SHP77 (cell line): ENCODE data around the gene SCUBE1.

Source experiments
- DNase-seq, 2 experiments: peaks; one replicate each; lab custom pipeline; 2025; lab: John Stamatoyannopoulos, UW

The SCUBE1 gene

DNA sequence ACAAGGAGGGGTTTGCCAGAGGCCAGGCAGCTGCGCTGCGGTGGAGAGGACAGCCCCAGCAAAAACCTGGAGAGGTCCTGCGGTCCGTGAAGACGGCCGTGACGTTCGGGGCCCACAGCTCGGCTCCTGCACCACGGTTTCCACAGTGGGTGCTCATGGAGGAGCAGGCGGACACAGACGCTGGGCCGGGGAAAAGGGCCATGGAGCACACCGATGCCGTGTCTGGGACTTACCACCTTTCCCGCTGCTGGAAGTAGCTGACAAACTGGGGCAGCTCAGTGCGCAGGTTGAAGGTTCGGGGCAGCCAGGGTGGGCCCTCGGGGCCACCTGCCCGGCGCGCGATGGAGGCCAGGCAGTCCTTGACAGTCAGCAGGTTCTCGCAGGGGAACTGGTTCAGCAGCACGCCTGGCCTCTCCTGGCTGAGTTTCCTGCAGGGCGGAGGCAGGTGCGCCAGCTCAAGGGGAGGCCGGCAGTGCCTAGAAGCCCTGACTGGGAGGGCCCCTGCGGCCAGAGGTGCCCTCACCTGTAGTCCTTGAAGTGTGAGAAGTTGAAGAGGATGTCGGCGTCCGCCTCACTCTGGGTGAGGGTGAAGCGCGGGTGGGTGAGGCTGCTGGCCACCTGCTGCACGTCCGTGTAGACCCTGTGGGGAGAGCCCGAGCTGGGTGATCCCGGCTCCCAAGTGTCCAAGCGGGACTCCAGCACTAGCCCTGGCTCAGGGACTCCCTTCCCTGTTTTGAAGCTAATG lies 169.0 kb downstream of the SCUBE1 start:
- DNase-seq = no peak

DNA sequence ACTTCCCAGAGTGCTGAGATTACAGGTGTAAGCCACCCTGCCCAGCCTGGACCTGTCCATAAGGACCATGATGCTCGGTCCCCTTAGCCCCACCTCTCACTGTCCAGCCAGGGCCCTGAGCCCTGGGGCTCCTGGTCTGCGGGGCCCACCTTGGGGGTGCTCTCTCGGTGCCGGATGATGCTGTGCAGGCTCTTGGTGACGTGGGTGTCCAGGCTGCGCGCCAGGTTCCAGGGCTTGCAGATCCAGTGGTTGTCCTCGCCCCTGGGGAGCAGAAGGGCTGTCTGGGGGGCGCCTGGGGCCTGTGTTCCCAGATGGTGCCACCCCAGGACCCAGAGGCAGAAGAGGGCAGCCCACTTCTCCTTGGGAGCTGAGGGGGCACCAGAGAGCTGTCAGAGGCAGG lies 169.6 kb downstream of the SCUBE1 start:
- DNase-seq = no peak

DNA sequence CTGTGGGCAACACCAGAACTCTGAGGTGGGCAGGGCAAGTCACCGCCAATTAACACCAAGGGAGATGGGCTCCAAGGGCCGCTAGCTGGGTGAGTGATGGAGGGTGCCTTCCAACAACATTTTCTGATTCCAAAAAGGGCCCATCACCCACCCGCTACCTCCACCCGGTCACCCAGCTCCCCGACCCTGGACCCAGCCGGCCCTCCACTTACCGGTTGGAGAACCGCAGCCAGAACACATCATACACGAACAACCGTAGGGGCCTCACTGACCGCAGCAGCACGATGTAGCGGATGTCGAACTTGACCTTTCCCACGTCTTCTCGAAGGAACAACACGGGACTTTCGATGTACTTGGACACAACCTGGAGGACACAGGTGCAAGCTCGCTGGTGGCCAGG lies 171.0 kb downstream of the SCUBE1 start:
- DNase-seq = no peak

DNA sequence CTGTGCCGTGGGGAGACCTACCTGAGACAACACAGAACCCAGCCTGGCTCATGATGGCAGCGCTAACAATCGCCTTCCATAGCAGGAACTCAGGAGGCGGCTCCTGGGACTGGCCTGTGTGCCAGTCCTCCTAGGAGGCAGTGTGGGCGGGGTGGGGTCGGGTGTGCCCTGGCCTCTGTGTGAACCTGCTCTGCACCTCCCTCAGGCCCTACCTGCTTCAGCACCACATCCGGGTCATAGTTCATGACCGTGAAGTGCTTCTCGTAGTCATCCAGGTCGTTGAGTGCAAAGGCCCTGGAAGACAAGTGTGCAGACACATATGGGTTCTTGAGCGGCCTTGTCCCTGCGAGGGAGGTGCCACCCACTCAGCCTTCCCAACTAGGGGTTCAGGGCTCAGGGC lies 171.6 kb downstream of the SCUBE1 start:
- no peak for DNase-seq

DNA sequence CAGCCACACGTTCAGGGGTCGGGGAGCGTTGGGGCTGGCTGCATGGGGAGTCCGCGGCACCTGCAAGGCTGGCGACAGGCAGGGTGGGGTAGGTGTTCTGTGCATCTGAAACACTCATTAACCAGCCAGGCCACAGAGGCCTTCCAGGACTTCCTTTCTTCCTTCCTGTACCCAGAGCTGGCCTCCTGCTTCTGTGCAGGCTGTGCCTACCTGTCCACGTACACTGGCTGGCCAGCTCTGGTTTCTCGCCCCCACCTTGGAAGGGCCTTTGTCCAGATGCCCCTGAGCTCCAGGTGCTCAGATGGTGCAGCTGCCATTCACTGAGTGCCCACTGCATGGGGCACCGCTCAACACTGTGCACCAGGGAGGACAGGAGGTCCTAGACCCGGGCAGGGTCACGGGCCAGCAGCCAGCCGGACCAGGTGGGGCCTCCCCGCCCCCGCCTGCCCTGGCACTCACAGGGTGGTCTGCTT lies 172.1 kb downstream of the SCUBE1 start:
- DNase-seq = no peak

DNA sequence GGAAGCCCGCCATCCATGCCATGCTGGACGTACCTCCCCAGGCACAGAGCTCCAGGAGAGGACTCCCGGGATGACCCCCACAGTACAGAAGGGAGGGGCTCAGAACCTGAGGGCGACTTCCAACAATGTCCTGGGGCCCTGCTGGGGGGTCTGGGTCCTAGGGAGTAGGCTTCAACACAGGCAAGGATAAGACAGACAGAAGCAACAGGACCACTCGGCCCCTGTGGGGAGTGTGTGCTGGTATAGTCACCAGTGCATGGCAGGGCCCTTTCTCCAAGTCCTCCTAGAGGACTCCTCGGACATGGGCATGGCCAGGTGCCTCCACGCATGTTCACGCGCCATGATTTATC lies 173.1 kb downstream of the SCUBE1 start:
- DNase-seq = no peak

DNA sequence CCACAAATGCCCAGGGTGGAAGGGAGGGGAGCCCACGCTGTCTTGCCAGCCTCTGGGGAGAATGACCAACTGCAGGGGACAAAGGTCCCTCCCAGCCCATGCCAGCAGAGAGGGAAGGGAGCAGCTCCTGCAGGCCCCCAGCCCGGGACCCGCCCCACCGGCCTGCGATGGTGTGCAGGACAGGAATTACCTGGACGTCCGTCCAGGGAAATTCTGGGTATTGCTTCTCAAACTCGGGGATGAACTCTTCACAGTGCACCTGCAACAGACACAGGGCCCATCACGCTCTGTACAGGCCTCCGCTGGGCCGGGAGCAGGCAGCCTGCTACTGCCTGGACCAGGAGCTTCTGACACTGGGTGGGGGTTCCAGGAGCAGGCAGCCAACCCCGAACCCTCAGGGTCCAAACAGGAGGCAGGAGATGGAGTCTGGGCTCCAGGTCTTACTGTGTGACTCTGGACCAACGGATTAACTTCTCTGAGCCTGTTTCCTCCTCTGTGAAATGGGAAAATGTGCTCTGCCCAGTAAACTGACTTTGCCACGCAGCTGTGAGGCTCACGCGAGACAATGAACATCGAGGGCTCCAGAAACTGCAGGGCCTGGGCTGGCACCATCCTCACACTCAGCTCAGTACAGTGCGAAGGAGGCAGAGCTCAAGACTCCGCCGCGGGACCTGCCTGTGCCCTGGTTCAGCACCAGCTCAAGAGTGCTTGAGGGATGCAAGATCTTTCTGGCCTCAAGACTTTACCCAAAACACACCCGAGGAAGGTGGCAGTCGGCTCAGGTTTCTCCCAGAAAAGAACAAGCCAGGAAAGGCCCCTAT lies 173.7 kb downstream of the SCUBE1 start:
- DNase-seq = no peak

DNA sequence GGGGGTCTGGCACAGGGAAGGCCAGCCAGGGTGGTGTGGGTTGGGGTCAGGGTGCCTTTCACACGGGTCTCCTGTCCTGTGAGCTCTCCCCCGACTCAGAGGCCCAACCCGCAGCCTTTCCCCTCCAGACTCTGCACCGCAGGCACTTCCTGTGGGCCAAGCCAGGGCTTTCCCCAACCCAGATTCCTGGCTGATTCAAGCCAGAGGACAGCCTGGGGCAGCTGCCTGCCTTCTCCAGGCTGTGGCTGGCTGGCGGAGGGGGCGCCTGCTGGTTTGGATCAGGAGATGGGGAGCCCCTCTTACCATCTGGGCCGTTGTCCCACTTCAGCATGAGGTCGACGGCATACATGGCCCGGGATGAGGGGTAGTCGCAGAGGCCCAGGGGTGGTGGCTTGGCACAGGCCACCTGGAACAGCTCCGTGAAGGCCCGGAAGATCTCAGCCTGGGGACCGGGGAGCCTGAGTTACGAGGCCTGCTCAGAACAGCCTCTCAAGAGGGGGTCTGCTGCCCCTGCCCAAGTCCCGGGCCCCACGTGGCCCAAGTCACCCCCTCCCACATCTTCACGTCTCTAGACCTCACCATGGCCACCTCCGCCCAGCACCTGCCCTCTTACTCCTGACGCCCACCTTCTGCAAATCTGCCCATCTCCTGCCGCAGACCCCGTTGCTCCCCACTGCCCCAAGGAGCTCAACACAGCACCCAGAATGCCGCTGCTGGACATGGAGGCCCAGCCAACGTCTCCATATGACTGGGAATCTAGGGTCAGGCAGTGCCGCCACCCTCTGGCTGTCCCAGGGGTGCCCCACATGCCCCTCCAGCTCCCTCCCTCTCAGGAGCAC lies 174.5 kb downstream of the SCUBE1 start:
- DNase-seq = no peak

DNA sequence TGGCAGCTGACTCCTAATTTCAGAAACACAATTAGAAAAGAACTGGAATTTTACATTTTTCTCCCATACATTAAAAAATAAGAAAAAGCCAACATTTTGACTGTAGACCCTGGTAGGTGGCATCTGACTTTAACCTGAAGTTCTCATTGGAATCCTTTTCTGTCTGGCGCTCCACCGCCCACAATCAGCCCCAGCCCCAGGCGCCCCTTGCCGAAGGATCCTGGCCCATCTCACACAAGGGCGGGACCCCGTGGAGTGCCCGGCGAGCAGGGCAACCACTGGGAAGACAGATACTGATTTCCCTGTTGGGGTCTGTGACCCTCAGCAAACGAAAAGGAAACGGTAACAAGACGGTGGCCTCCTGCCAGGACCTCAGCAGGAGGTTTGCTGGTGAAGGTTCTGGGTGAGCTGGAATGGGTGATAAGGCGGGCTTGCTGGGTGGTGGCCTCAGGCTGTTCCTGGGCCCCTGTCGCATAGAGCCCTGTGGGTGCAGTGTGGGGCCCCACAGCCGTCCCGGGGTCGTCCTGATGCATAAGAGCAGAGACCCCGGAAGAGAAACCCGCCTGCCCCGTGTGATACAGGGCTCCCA lies 176.1 kb downstream of the SCUBE1 start:
- no peak for DNase-seq

DNA sequence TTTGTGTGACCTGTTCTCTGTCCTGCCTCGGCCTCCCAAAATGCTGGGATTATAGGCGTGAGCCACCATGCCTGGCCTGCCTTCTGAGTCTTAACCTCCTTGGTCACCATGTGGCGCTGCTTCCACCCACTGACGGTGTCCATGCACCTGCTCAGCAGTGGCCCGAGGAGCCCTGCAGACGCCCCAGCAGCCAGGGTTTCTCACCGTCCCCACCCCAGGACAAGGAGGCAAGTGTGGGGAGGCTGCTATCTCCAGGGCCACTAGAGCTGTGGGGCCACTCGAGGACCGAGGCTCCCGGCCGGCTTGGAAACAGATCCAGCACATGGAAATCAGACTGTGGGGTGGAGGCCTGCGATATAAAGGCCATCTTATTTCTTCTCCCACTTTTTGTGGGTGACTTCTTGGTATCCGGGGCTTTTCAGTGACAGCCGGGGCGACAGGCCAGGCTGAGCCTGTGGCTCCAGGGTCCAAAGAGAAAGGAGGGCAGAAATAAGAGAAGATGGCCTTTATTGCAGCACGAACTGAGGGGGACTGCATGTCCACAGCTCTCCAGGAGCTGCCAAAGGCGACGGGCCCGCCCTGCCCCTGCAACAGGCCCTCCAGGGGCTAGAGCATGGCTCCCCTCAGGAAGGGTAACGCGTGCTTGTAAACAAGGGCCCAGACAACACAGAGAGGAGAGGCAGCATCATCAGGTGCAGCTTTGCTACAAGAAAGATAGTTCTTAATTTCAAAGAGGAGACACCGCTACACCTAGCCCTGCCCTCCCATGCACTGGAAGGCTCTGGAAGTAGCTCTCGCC lies 176.8 kb downstream of the SCUBE1 start:
- no peak for DNase-seq

DNA sequence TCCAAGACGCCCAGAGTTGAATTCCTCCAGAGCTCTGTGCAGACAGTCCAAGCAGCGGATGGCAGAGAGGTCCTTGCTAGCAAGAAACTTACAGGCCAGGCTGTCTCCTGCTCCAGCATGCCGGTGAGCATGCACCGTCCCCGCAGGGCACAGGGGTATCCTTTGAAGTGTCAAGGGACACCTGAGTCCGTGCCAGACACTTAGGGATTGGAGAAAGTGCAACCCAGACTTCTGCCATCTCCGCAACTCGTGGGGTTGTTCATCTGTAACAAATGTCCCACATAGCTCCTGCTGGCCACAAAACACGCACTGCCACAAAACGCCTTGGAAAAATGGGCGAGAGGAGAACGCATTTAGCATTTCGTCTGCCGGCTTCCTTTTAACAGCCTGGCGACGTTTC lies 178.5 kb downstream of the SCUBE1 start:
- DNase-seq = no peak

DNA sequence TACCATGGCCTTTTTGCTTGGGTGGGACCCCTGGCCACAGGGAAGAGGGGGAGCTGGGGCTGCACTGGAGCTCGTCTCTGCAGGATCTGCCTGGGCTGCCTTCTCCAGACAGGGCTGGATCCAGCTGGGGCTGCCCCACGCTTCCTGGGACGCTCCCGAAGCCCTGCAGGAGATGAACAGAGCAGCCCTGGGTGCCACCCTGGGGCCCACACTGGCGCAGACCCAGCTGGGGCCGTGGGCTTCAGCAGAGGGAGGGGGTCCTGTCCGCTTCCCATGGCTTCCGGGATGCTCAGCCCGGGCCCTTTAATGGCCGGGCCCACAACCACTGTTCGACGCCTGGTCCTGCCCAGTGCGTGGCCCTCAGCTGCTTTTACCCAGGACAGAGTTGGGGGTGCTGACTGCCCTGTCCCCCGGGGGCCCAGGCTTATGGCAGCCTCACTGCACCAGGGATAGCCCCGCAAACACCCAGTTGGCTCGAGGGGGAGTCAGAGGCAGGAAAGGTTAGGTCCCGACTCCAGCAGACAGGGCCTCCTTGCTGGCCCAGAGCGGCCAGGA lies 179.9 kb downstream of the SCUBE1 start:
- DNase-seq = no peak

DNA sequence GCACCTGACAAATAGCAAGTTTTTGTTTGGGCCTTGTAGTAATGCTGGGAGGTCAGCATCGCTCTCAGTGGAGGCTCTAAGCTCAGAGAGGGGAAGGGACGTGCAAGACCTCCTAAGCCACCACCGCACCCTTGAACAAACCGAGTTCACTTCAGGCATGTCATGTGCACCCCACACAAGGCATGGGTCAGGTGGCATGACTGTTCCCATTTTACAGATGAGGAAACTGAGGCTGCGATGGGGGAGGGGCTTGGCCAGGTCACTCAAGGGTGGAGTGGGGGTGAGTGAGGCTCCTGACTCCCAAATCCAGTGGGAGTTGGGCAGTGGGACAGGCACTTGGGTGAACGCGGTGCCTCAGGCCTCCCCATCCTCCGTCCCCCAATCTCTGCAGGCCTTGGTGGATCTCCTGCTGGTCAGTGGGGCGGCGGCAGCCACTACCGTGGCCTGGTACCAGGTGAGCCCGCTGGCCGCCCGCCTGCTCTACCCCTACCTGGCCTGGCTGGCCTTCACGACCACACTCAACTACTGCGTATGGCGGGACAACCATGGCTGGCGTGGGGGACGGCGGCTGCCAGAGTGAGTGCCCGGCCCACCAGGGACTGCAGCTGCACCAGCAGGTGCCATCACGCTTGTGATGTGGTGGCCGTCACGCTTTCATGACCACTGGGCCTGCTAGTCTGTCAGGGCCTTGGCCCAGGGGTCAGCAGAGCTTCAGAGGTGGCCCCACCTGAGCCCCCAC lies 180.6 kb downstream of the SCUBE1 start:
- no peak for DNase-seq

DNA sequence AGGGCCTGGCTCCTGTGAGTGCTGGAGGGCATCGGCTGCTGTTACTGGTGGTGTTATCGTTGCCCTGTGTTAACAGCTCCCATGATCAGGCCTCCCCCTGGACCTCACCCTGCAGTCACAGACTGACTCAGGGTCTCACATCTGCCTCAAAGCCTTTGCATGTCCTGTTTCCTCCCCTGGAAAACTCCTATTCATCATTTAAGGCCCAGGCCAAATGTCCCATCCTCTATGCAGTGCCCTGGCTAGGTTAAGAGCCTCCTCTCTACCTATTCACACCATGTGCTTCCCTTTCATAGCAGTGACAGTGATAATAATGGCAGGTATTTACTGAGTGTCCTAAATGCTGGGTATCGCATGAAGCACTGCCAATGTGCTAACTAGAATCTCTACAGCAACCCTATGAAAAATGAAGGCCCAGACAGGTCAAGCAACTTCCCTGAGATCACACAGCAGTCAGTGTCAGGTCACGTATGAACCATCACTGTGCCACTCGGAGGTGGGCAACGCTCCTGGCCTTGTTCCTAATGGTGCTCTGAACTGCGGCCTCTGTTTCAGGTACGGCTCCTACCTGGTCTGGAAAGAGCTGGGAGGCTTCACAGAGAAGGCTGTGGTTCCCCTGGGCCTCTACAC lies 182.6 kb downstream of the SCUBE1 start:
- DNase-seq = no peak

DNA sequence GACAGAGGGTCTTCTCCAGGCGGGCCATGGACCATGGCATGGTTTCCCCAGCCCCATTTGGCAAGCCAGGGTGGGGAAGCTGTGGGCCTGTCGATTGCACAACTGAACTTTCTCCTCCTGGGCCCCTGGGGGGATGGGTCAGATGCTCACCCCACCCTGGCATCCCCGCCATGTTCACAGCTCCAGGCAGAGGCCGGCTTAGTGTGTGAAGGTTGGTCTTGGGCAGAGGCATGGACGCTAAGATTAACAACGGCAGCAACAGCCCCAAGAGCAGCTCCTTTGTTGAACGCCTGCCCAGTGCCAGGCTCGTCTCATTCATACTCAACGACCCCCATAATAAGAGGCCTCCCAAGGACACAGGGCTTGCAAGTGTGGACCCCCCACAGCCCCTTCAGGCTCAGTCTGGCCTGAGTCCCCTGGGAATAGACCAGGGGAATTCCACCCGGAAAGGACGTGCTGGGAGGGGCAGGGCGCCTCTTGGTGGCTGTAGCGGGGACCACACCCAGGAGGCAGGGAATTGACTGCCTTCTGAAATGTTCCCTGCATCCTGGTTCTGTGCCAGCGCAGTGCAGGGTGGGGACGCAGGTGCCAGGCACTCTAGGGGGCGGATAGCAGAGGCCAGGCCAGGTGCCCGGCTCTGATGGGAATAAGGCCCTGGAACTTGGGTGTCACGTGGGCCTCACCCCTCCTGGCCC lies 183.5 kb downstream of the SCUBE1 start:
- DNase-seq = peak in 1 of 2 experiments; percentile 17

DNA sequence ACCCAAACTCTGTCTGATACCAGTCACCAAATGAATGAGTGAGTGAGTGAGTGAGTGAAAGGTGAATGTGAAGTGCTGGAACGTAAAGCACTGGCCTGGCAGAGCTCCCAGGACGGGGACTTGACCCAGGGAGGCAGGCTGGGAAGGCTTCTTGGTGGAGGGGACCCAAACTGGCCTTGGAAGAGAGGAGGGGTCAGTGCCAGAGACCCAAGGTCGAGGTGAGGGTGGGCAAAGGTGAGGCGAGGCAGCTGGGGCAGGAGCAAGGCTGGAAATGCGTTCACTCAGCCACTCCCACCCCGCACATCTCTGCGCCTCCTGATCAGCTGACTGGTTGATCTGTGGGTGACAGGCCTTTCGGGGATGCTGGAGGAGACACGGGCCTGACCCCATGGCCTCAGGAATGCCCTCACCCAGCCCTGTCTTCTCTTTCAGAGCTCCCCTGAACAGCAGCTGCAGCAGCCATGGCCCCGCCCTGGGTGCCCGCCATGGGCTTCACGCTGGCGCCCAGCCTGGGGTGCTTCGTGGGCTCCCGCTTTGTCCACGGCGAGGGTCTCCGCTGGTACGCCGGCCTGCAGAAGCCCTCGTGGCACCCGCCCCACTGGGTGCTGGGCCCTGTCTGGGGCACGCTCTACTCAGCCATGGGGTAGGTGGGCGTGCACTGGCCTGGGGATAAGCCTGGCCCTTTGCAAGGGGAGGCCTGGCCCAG lies 184.2 kb downstream of the SCUBE1 start:
- DNase-seq = no peak

DNA sequence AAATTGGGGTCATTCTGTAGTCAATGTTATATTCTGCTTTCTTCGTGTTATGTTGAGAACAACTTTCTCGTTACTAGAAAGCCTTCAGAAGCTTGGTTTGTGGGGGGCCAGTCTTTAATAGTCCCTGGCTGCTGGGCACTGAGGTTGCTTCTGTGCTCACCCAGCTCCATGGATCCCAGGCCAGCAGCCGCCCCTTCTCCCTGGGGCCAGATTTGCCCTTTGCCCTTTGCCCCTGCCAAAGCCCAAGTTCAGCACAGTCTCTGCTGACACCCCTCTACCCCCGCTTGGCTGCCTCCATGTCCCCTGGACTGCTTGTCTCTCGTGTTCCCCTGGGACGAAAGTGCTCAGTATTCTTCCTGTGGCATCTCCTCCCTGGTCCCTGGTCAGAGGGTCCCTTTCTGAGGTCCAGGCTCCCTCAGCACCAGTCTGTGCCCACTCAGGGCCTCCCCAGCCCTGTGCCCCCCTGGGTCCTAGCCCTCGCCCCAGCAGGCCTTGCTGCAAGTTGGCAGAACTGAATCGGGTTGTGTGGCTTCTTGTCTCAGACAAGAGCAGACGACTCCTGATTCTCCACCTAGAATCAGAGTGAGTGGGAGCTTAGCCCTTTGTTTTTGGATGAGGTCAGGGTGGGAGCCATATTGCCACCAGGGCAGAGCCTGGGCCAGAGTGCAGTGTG lies 185.2 kb downstream of the SCUBE1 start:
- DNase-seq = no peak

DNA sequence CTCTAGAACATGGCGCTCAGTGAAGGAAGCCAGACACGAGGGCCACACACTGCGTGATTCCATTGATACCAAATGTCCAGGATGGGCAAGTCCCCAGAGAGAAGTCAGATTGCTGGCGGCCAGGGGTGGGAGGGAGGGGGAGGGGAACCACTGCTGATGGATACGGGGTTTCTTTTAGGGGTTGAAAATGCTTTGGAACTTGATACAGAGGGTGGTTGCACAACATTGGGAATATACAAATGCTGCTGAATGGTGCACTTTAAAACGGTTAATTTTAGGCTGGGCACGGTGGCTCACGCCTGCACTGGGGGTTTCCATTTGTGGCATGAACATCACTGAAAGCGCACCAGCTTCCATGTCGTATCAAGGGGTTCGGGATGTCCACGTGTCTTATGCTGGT lies 186.8 kb downstream of the SCUBE1 start:
- no peak for DNase-seq
